OCI-LY1 (cell line): Measurements from ENCODE around the gene TMIGD3.

Experiments used
- H2AFZ ChIP-seq: fragments of 200-600 bp; sonication (generic), shearing (Covaris generic); 2 replicates; pipeline ENCODE4 v1.6.0; 2014; ENCODE audit warnings: antibody characterized with exemption, mild to moderate bottlenecking, low read length
- H3F3A ChIP-seq: fragments of 200-600 bp; sonication (generic), shearing (Covaris generic); 2 replicates; pipeline ENCODE4 v1.6.0; 2014; ENCODE audit warnings: mild to moderate bottlenecking, antibody characterized with exemption, low read length, moderate library complexity; ENCODE audit not compliant: insufficient read depth
- H3K27ac ChIP-seq: fragments of 200-600 bp; sonication (generic); 2 replicates; pipeline ENCODE4 v1.5.1; 2014; ENCODE audit warnings: low read length, mixed run types, mild to moderate bottlenecking, low read depth; ENCODE audit not compliant: poor library complexity, severe bottlenecking
- H3K27me3 ChIP-seq: fragments of 200-600 bp; sonication (generic); 2 replicates; pipeline ENCODE4 v1.6.0; 2014; ENCODE audit warnings: antibody characterized with exemption, mild to moderate bottlenecking, low read length, moderate library complexity; ENCODE audit not compliant: insufficient read depth
- H3K36me3 ChIP-seq: fragments of 200-600 bp; sonication (generic); 2 replicates; pipeline ENCODE4 v1.6.1; 2014; ENCODE audit warnings: mild to moderate bottlenecking, antibody characterized with exemption, low read length, moderate library complexity, mixed read lengths; ENCODE audit not compliant: insufficient read depth
- H3K4me1 ChIP-seq: fragments of 200-600 bp; sonication (generic); 2 replicates; pipeline ENCODE4 v1.5.1; 2014; ENCODE audit warnings: mild to moderate bottlenecking, low read length, moderate library complexity; ENCODE audit not compliant: insufficient read depth, severe bottlenecking
- H3K4me2 ChIP-seq: fragments of 200-600 bp; sonication (generic), shearing (Covaris generic); 2 replicates; pipeline ENCODE4 v1.6.1; 2014; ENCODE audit warnings: low read length
- H3K4me3 ChIP-seq: fragments of 200-600 bp; sonication (generic); 2 replicates; pipeline ENCODE4 v1.5.1; 2014; ENCODE audit warnings: low read length, low read depth, mild to moderate bottlenecking, mixed read lengths; ENCODE audit not compliant: poor library complexity, severe bottlenecking
- H3K79me2 ChIP-seq: fragments of 200-600 bp; shearing (Covaris generic); 2 replicates; pipeline ENCODE4 v1.6.1; 2016; ENCODE audit warnings: mixed run types, low read length, mixed read lengths; ENCODE audit not compliant: insufficient read depth
- H3K9ac ChIP-seq: fragments of 200-600 bp; sonication (generic), shearing (Covaris generic); 2 replicates; pipeline ENCODE4 v1.6.1; 2014; ENCODE audit warnings: mild to moderate bottlenecking, low read length, mixed read lengths
- H3K9me2 ChIP-seq: fragments of 200-600 bp; sonication (generic), shearing (Covaris generic); 2 replicates; pipeline ENCODE4 v1.6.1; 2014; ENCODE audit warnings: low read depth, mild to moderate bottlenecking, low read length, mixed read lengths
- H3K9me3 ChIP-seq: fragments of 200-600 bp; shearing (Covaris generic); 2 replicates; pipeline ENCODE4 v1.6.1; 2014; ENCODE audit warnings: low read length, mixed read lengths
- H4K20me1 ChIP-seq: fragments of 200-600 bp; sonication (generic), shearing (Covaris generic); 2 replicates; pipeline ENCODE4 v1.6.0; 2016; ENCODE audit warnings: mild to moderate bottlenecking, low read length; ENCODE audit not compliant: insufficient read depth
- CTCF ChIP-seq: fragments of 200-600 bp; sonication (generic), shearing (Covaris generic); IDR thresholded peaks from 2 replicates; pipeline ENCODE4 v1.5.1; 2017; ENCODE audit warnings: mild to moderate bottlenecking, antibody characterized with exemption, low read length, moderate library complexity, mixed read lengths
- EZH2 ChIP-seq: fragments of 200-600 bp; sonication (generic), shearing (Covaris generic); IDR thresholded peaks from 2 replicates; pipeline ENCODE4 v1.8.0; 2017; ENCODE audit warnings: borderline replicate concordance, mixed run types, mild to moderate bottlenecking, antibody characterized with exemption, low read length, moderate library complexity, mixed read lengths

Gene TMIGD3

GRCh38 chr1:111466480-111466879 lies 37.0 kb downstream of the TMIGD3 start:
- Histone ChIP-seq H3K27ac (no peak overlapping the region), H3K9me3 (no peaks in the 10 kb centered on the region), H3F3A (no peaks in the 10 kb centered on the region), H3K4me3 (no peak overlapping the region), H2AFZ (no peak overlapping the region), H3K4me1 (peaks cover 14% of the 10 kb centered on the region), H3K9me2 (no peaks in the 10 kb centered on the region), H3K4me2 (no peak overlapping the region), H3K9ac (no peak overlapping the region), H4K20me1 (no peaks in the 10 kb centered on the region), H3K27me3 (no peaks in the 10 kb centered on the region), H3K79me2 (no peaks in the 10 kb centered on the region), H3K36me3 (peaks cover 47% of the 10 kb centered on the region)
- TF ChIP-seq EZH2 (no peak), CTCF (no peak)

DNA sequence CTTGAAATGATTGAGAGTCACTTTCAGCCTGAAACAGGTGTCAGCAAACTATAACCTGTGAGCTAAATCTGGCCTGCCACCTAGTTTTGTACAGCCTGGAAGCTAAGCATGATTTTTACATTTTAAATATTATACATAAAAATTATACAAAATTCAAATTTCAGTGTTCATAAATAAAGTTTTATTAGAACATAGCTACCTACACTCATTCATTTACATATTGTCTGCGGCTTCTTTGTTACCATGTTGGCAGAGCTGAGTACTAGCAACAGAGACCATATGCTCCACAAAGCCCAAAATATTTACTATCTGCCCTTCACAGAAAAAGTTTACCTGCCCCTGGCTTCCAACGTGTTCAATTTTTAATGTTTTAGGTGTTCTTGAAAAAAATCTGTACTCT lies 37.7 kb downstream of the TMIGD3 start:
- Histone ChIP-seq H2AFZ (no peak overlapping the region), H3K9me3 (no peaks in the 10 kb centered on the region), H3K9ac (no peak overlapping the region), H3K79me2 (no peaks in the 10 kb centered on the region), H3K36me3 (peaks cover 55% of the 10 kb centered on the region), H3K9me2 (no peaks in the 10 kb centered on the region), H3F3A (no peaks in the 10 kb centered on the region), H3K4me1 (peaks cover 7% of the 10 kb centered on the region), H3K27me3 (no peaks in the 10 kb centered on the region), H3K4me2 (no peak overlapping the region), H3K4me3 (no peak overlapping the region), H3K27ac (no peak overlapping the region), H4K20me1 (no peaks in the 10 kb centered on the region)
- TF ChIP-seq CTCF = no peak
- TF ChIP-seq EZH2 = no peak

- Histone ChIP-seq H3K36me3 (peaks cover 59% of the 10 kb centered on the region), H3K4me1 (no peaks in the 10 kb centered on the region), H3K79me2 (no peaks in the 10 kb centered on the region), H3K9ac (no peak overlapping the region), H3K4me2 (no peak overlapping the region), H3K9me2 (no peaks in the 10 kb centered on the region), H3K4me3 (no peak overlapping the region), H3K27me3 (no peaks in the 10 kb centered on the region), H3K9me3 (no peaks in the 10 kb centered on the region), H3K27ac (no peak overlapping the region), H3F3A (no peaks in the 10 kb centered on the region), H2AFZ (no peak overlapping the region), H4K20me1 (no peaks in the 10 kb centered on the region)
- TF ChIP-seq EZH2 (no peak), CTCF (no peak)
Observed at GRCh38 chr1:111463029-111463683, 40.3 kb downstream of the TMIGD3 start.
